Activated CD8-positive, alpha-beta memory T cell treated with anti-CD3 and anti-CD28 coated beads, Interleukin-2, amount 10 ng/mL, durations not matched to agents 7 days and 5 days (primary cell): ENCODE results near the gene MRPL12. TPM values are rescaled to one million over a fixed set of nuclear protein-coding genes. Genes with fewer than 3 reads are reported as not detected.

Experiments used
- ATAC-seq: fragments of 150-1000 bp; cut with Tn5 transposase; one replicate; pipeline ENCODE4 v1.10.0; 2021; ENCODE audit warnings: moderate library complexity
- CTCF ChIA-PET: fragments of 350-600 bp; sonication (Branson Sonifier 250); formaldehyde crosslinking; loops from one replicate; lab custom pipeline; 2021; ENCODE audit warnings: antibody characterized with exemption; lab: Charles Lee
- DNase-seq: peaks from one replicate; pipeline ENCODE4 v3.0.0-alpha.2; 2020
- H3K27ac Mint-ChIP-seq: one replicate; pipeline ENCODE4 v1.8.0; 2021; ENCODE audit warnings: mild to moderate bottlenecking, mixed read lengths
- H3K27me3 Mint-ChIP-seq: one replicate; pipeline ENCODE4 v1.8.0; 2021; ENCODE audit warnings: mixed read lengths
- H3K36me3 Mint-ChIP-seq: one replicate; pipeline ENCODE4 v1.8.0; 2021; ENCODE audit warnings: mild to moderate bottlenecking, mixed read lengths
- H3K4me1 Mint-ChIP-seq: one replicate; pipeline ENCODE4 v1.8.0; 2021; ENCODE audit warnings: mixed read lengths
- H3K4me3 Mint-ChIP-seq: one replicate; pipeline ENCODE4 v1.8.0; 2021; ENCODE audit warnings: mild to moderate bottlenecking, moderate library complexity, mixed read lengths
- H3K9me3 Mint-ChIP-seq: one replicate; pipeline ENCODE4 v1.8.0; 2022; ENCODE audit warnings: low read depth, mixed read lengths
- total RNA-seq, 2 experiments: library from RNA; stranded (reverse); gene quantifications; one replicate each; pipeline ENCODE4 v1.2.3, GENCODE V29; 2021

MRPL12 gene
- total RNA-seq, 2 experiments from 2014 or later: 102 to 126 TPM

- H3K27ac Mint-ChIP-seq: no peak overlapping the region
- H3K36me3 Mint-ChIP-seq: peaks cover 3% of the 10 kb centered on the region
- no peak overlapping the region for H3K4me3 Mint-ChIP-seq
- ATAC-seq (no peak), DNase-seq (no peak)
- CTCF ChIA-PET: no interaction called here
- no peaks in the 10 kb centered on the region for H3K27me3 Mint-ChIP-seq
- H3K9me3 Mint-ChIP-seq: no peaks in the 10 kb centered on the region
- H3K4me1 Mint-ChIP-seq: peaks cover 12% of the 10 kb centered on the region
These were observed 14.6 kb downstream of the MRPL12 start for GRCh38 chr17:81717766-81718089.

GRCh38 chr17:81719410-81720266 lies 16.5 kb downstream of the MRPL12 start:
- peaks cover 3% of the 10 kb centered on the region for H3K36me3 Mint-ChIP-seq
- peaks cover 2% of the 10 kb centered on the region for H3K4me1 Mint-ChIP-seq
- CTCF ChIA-PET: no interaction called here
- DNase-seq (no peak), ATAC-seq (no peak)
- no peak overlapping the region for H3K4me3 Mint-ChIP-seq
- no peak overlapping the region for H3K27ac Mint-ChIP-seq
- no peaks in the 10 kb centered on the region for H3K9me3 Mint-ChIP-seq
- H3K27me3 Mint-ChIP-seq: peaks cover 2% of the 10 kb centered on the region

GRCh38 chr17:81720267-81721071 lies 17.3 kb downstream of the MRPL12 start:
- Mint-ChIP-seq H3K27ac (no peak overlapping the region), H3K4me3 (no peak overlapping the region), H3K36me3 (peaks cover 3% of the 10 kb centered on the region), H3K4me1 (no peaks in the 10 kb centered on the region), H3K9me3 (no peaks in the 10 kb centered on the region), H3K27me3 (peaks cover 2% of the 10 kb centered on the region)
- DNase-seq (no peak), ATAC-seq (no peak)
- CTCF ChIA-PET: interaction anchor here (2.8 kb wide), 1 partner anchor 8 kb away, joined by 8 read pairs; the partner anchor contains the start of gene SLC25A10

- H3K36me3 Mint-ChIP-seq: peaks cover 3% of the 10 kb centered on the region
- H3K27me3 Mint-ChIP-seq: peaks cover 2% of the 10 kb centered on the region
- DNase-seq (no peak), ATAC-seq (peak; percentile 27)
- no peaks in the 10 kb centered on the region for H3K9me3 Mint-ChIP-seq
- CTCF ChIA-PET: interaction anchor here (0.5 to 2.8 kb wide), 5 partner anchors 10 to 128 kb away, joined by 3 to 8 read pairs (median 3); partner anchors contain the start of gene SLC25A10
- no peak overlapping the region for H3K27ac Mint-ChIP-seq
- H3K4me3 Mint-ChIP-seq: no peak overlapping the region
- H3K4me1 Mint-ChIP-seq: no peaks in the 10 kb centered on the region
These were observed 19.3 kb downstream of the MRPL12 start for GRCh38 chr17:81722184-81723120.

GRCh38 chr17:81723651-81724209 lies 20.6 kb downstream of the MRPL12 start:
- Mint-ChIP-seq H3K36me3 (peaks cover 1% of the 10 kb centered on the region), H3K4me1 (no peaks in the 10 kb centered on the region), H3K4me3 (no peak overlapping the region), H3K9me3 (no peaks in the 10 kb centered on the region), H3K27ac (no peak overlapping the region), H3K27me3 (peaks cover 2% of the 10 kb centered on the region)
- no peak for DNase-seq
- CTCF ChIA-PET: interaction anchor here (0.7 to 2.8 kb wide), 2 partner anchors 11 to 114 kb away, joined by 3 to 8 read pairs; partner anchors contain the start of gene SLC25A10
- ATAC-seq: no peak

- Mint-ChIP-seq H3K9me3 (no peaks in the 10 kb centered on the region), H3K27me3 (peaks cover 2% of the 10 kb centered on the region), H3K36me3 (no peaks in the 10 kb centered on the region), H3K4me1 (no peaks in the 10 kb centered on the region), H3K27ac (no peak overlapping the region), H3K4me3 (no peak overlapping the region)
- ATAC-seq: no peak
- CTCF ChIA-PET: interaction anchor here (0.7 to 1.1 kb wide), 3 partner anchors 13 to 734 kb away, joined by 3 to 6 read pairs (median 3); partner anchors contain the start of gene SLC25A10
- DNase-seq: no peak
These were observed 22.3 kb downstream of the MRPL12 start for GRCh38 chr17:81725439-81725838.

GRCh38 chr17:81726004-81726403 lies 22.8 kb downstream of the MRPL12 start:
- no peak overlapping the region for H3K27ac Mint-ChIP-seq
- H3K4me3 Mint-ChIP-seq: no peak overlapping the region

GRCh38 chr17:81727324-81728031 lies 24.3 kb downstream of the MRPL12 start:
- no peak overlapping the region for H3K4me3 Mint-ChIP-seq
- H3K27me3 Mint-ChIP-seq: peaks cover 12% of the 10 kb centered on the region
- CTCF ChIA-PET: no interaction called here
- no peaks in the 10 kb centered on the region for H3K4me1 Mint-ChIP-seq
- no peak for ATAC-seq
- H3K9me3 Mint-ChIP-seq: no peaks in the 10 kb centered on the region
- no peak overlapping the region for H3K27ac Mint-ChIP-seq
- DNase-seq: no peak
- no peaks in the 10 kb centered on the region for H3K36me3 Mint-ChIP-seq

More at GRCh38 chr17:81726004-81726403, 22.8 kb downstream of the MRPL12 start:
- no peaks in the 10 kb centered on the region for H3K36me3 Mint-ChIP-seq
- CTCF ChIA-PET: interaction anchor here (1.1 kb wide), 1 partner anchor 13 kb away, joined by 6 read pairs; the partner anchor contains the start of gene SLC25A10
- peaks cover 2% of the 10 kb centered on the region for H3K27me3 Mint-ChIP-seq
- DNase-seq: no peak
- H3K4me1 Mint-ChIP-seq: no peaks in the 10 kb centered on the region
- H3K9me3 Mint-ChIP-seq: no peaks in the 10 kb centered on the region
- no peak for ATAC-seq

- H3K4me3 Mint-ChIP-seq: no peak overlapping the region
- ATAC-seq (peak; percentile 89), DNase-seq (peak; percentile 79)
- no peaks in the 10 kb centered on the region for H3K36me3 Mint-ChIP-seq
- H3K9me3 Mint-ChIP-seq: no peaks in the 10 kb centered on the region
- peaks cover 7% of the 10 kb centered on the region for H3K4me1 Mint-ChIP-seq
- H3K27ac Mint-ChIP-seq: no peak overlapping the region
- H3K27me3 Mint-ChIP-seq: peaks cover 19% of the 10 kb centered on the region
- CTCF ChIA-PET: interaction anchor here (0.6 to 2.0 kb wide), 8 partner anchors 21 to 226 kb away, joined by 3 to 9 read pairs (median 4); no protein-coding TSS in a partner anchor
These were observed 30.6 kb downstream of the MRPL12 start for GRCh38 chr17:81733507-81734404.

- Mint-ChIP-seq H3K4me3 (no peak overlapping the region), H3K27ac (no peak overlapping the region), H3K4me1 (peaks cover 7% of the 10 kb centered on the region), H3K36me3 (no peaks in the 10 kb centered on the region), H3K27me3 (peaks cover 22% of the 10 kb centered on the region), H3K9me3 (no peaks in the 10 kb centered on the region)
- CTCF ChIA-PET: interaction anchor here (0.6 to 2.0 kb wide), 9 partner anchors 13 to 225 kb away, joined by 3 to 9 read pairs (median 3); partner anchors contain the start of gene MRPL12
- DNase-seq (no peak), ATAC-seq (no peak)
These were observed 31.5 kb downstream of the MRPL12 start for GRCh38 chr17:81734405-81735263.
